ENCODE data around the gene HS1BP3. TPM values are rescaled to one million over a fixed set of nuclear protein-coding genes. Genes with fewer than 3 reads are reported as not detected.

The HS1BP3 gene
- total and polyA plus RNA-seq, 12 donors, result 23.7 to 50.1 (median 40.5) TPM

GRCh38 chr2:20627712-20628380 is 23.1 kb downstream of the HS1BP3 start:
- Histone ChIP-seq H3K4me1 (replicated peaks in 1 of 2) (peaks cover 7 to 20% of the 10 kb centered on the region in 2 donors), H3K9me3 (replicated peaks in 1 of 3) (no peaks in the 10 kb centered on the region), H3K27ac (no peak overlapping the region), H3K4me3 (no peak overlapping the region), H3K36me3 (replicated peaks in 1 of 2) (peaks cover 0 to 10% of the 10 kb centered on the region in 2 donors), H3K27me3 (no peaks in the 10 kb centered on the region)
- intact Hi-C loops (cut with DNase I), result no loop called here
- peak in 2 of 7 donors; percentile 4 to 5 for DNase-seq
- WGBS, 4 donors, result 83 to 92% (median 90%) methylated on average over 16 of the region's 16 CpGs
- TF ChIP-seq CTCF (IDR thresholded peaks at IDR 0.05) (no peak), POLR2A (IDR thresholded peaks at IDR 0.05) (no peak)

GRCh38 chr2:20626698-20627513 is 24.0 kb downstream of the HS1BP3 start:
- peak in 1 of 7 donors; percentile 12 for DNase-seq
- TF ChIP-seq CTCF (IDR thresholded peaks at IDR 0.05), result no peak
- TF ChIP-seq POLR2A (IDR thresholded peaks at IDR 0.05), result no peak
- H3K9me3 ChIP-seq (replicated peaks in 1 of 3), result no peaks in the 10 kb centered on the region
- intact Hi-C loops (cut with DNase I), result no loop called here
- no peaks in the 10 kb centered on the region for H3K27me3 ChIP-seq
- H3K4me1 ChIP-seq (replicated peaks in 1 of 2), result peaks cover 8 to 26% of the 10 kb centered on the region in 2 donors
- no peak overlapping the region for H3K4me3 ChIP-seq
- 89 to 96% (median 94%) methylated on average over 14 to 20 of the region's 20 CpGs for WGBS, 4 donors
- peak overlapping the region in 1 of 5 donors; percentile 15 for H3K27ac ChIP-seq
- H3K36me3 ChIP-seq (replicated peaks in 1 of 2), result peaks cover 0 to 19% of the 10 kb centered on the region in 2 donors

DNA sequence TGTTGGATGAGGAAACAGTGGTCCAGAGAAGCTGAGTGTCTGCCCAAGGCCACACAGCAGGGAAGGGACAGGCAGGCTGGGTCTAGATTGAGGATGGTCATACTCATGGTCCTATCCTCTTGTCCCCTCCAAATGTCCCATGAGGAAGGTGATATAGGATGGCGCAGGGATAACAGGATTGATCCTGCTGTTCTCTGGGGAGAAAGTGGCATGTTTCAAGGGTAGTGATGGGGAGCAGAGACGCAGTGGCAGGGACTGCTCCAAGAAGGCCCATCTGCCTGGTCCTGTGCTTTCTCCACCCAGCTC is 24.6 kb downstream of the HS1BP3 start:
- no peak overlapping the region for H3K4me3 ChIP-seq
- H3K27ac ChIP-seq, result peak overlapping the region in 1 of 5 donors; percentile 15
- intact Hi-C loops (cut with DNase I), result no loop called here
- H3K27me3 ChIP-seq, result no peaks in the 10 kb centered on the region
- peaks cover 8 to 26% of the 10 kb centered on the region in 2 donors for H3K4me1 ChIP-seq (replicated peaks in 1 of 2)
- DNase-seq, result no peak
- 87 to 100% (median 97%) methylated on average over 2 of the region's 2 CpGs for WGBS, 4 donors
- no peaks in the 10 kb centered on the region for H3K9me3 ChIP-seq (replicated peaks in 1 of 3)
- peaks cover 0 to 22% of the 10 kb centered on the region in 2 donors for H3K36me3 ChIP-seq (replicated peaks in 1 of 2)
- TF ChIP-seq CTCF (IDR thresholded peaks at IDR 0.05) (no peak), POLR2A (IDR thresholded peaks at IDR 0.05) (no peak)

DNA sequence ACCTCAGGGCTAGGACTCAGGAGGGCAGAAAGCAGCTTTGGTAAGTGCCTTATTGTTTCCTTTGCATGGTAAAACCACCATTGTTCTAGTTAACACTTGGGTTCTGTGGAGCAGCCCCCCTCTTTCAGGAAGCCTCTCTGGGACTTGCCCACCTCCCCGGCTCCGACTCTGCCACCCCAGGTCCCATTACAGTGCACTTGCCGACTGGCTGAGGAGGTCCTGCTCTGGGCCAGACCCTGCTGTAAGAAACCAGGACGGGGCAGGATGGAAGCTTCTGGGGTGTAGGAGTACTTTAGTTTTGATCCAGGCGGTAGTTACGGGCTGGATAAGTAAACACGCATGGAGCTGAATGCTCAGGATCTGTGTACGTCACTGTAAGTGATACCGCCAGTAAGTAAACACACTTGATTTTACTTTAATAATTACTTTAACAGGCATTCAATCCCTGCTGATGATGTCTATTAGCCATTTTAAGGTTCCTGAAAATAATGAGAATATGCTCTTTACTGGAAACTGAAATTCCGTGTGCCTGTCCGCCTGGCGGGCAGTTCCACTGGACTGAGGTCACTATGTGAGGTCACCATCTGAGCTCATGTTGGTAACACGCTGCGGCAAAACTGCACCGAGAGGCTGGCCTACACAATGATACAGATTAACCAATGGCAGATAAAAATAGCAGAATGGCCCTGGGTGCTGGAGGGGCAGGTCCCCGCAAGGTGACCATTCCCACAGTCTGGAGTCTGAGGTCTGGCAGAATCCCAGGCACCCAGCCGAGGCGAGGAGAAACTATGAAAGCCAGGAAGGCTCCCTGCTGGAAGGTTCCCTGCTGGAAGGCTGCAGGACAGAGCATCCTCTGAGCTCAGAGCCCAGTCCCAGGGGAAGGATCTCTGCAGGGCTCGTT is 25.2 kb downstream of the HS1BP3 start:
- peak in 3 of 7 donors; percentile 6 to 55 (median 20) for DNase-seq
- H3K36me3 ChIP-seq (replicated peaks in 1 of 2), result peaks cover 0 to 28% of the 10 kb centered on the region in 2 donors
- H3K4me1 ChIP-seq (replicated peaks in 1 of 2), result peaks cover 8 to 26% of the 10 kb centered on the region in 2 donors
- H3K9me3 ChIP-seq (replicated peaks in 1 of 3), result no peaks in the 10 kb centered on the region
- intact Hi-C loops (cut with DNase I), result no loop called here
- H3K4me3 ChIP-seq, result no peak overlapping the region
- WGBS, 4 donors, result 80 to 93% (median 89%) methylated on average over 15 to 19 of the region's 19 CpGs
- peak overlapping the region in 2 of 5 donors; percentile 15 to 78 for H3K27ac ChIP-seq
- H3K27me3 ChIP-seq, result no peaks in the 10 kb centered on the region
- TF ChIP-seq CTCF (IDR thresholded peaks at IDR 0.05) (no peak), POLR2A (IDR thresholded peaks at IDR 0.05) (no peak)
